NB4 (cell line): Measurements from ENCODE around the gene PLEKHD1.

Experiments
- MYC ChIP-seq: IDR thresholded peaks from 2 replicates; pipeline ENCODE4 v1.6.1; 2011; ENCODE audit warnings: low read depth, low read length
- POLR2A ChIP-seq: IDR thresholded peaks from 2 replicates; pipeline ENCODE4 v1.6.1; 2011; ENCODE audit warnings: mild to moderate bottlenecking; ENCODE audit not compliant: insufficient read length; ENCODE audit errors: extremely low read depth
- TF ChIP-seq, protein P1 (sequence below): IDR thresholded peaks from one replicate; pipeline ENCODE4 v1.5.1; 2012; ENCODE audit warnings: low read depth, low read length
- TF ChIP-seq, protein P2 (sequence below): IDR thresholded peaks from 2 replicates; pipeline ENCODE4 v1.6.1; 2011; ENCODE audit warnings: low read depth, low read length

DNA sequence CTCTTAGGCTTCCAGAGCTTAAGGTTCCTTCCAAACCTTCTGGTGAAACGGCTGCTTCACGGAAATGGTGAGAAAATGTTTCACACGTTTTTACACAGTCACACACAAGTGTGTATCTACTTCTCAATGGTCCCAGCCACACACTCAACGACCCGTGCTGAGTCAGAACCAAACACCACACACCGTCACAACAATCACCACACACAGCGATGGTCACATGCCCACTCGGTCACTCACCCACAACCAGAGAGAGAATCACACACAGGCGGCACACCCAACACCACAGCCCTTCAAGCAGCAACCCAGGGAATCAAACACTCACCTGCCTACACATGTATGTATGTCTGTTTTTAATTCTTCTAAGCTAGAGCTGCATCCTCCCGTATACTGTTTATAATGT, 12.6 kb upstream of the PLEKHD1 start:
- TF ChIP-seq, protein P1, sequence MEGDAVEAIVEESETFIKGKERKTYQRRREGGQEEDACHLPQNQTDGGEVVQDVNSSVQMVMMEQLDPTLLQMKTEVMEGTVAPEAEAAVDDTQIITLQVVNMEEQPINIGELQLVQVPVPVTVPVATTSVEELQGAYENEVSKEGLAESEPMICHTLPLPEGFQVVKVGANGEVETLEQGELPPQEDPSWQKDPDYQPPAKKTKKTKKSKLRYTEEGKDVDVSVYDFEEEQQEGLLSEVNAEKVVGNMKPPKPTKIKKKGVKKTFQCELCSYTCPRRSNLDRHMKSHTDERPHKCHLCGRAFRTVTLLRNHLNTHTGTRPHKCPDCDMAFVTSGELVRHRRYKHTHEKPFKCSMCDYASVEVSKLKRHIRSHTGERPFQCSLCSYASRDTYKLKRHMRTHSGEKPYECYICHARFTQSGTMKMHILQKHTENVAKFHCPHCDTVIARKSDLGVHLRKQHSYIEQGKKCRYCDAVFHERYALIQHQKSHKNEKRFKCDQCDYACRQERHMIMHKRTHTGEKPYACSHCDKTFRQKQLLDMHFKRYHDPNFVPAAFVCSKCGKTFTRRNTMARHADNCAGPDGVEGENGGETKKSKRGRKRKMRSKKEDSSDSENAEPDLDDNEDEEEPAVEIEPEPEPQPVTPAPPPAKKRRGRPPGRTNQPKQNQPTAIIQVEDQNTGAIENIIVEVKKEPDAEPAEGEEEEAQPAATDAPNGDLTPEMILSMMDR, result no peak
- no peak for TF ChIP-seq POLR2A
- TF ChIP-seq, protein P2, sequence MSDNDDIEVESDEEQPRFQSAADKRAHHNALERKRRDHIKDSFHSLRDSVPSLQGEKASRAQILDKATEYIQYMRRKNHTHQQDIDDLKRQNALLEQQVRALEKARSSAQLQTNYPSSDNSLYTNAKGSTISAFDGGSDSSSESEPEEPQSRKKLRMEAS, result no peak
- no peak for TF ChIP-seq MYC
